CD4-positive, alpha-beta T cell (primary cell): ENCODE measurements around the gene RAB31. TPM values are rescaled to one million over a fixed set of nuclear protein-coding genes. Genes with fewer than 3 reads are reported as not detected.
"Not testable (repeated sequence)": the region's sequence is repeated elsewhere in the genome, so short reads cannot be mapped to it uniquely, and the experiment has no call there.

Source experiments
- ATAC-seq: fragments of 200-7000 bp; cut with Tn5 transposase; one replicate; pipeline ENCODE4 v1.10.0; 2022; ENCODE audit warnings: mild to moderate bottlenecking; ENCODE audit not compliant: poor library complexity
- CTCF ChIA-PET: fragments of 350-600 bp; sonication (Branson Sonifier 250); formaldehyde crosslinking; loops from one replicate; lab custom pipeline; 2021; ENCODE audit warnings: antibody characterized with exemption, inconsistent platforms; lab: Charles Lee
- POLR2A ChIA-PET: fragments of 350-600 bp; sonication (Branson Sonifier 250); formaldehyde crosslinking; loops from one replicate; lab custom pipeline; 2021; ENCODE audit warnings: antibody characterized with exemption, inconsistent platforms; lab: Charles Lee
- DNase-seq, 14 experiments: peaks; one replicate each; pipeline ENCODE4 v3.0.0-alpha.2; 2013 to 2020; ENCODE audit warnings: mixed read lengths in 2 of 14
- H3K27ac ChIP-seq, 2 donors: one replicate each; pipeline versions ENCODE4 v1.5.1 to v1.7.0; 2013; ENCODE audit warnings: low read length in 2 of 2, low read depth in 1 of 2, mild to moderate bottlenecking in 1 of 2
- H3K27me3 ChIP-seq, 2 experiments: 1 replicate in 1 of 2; 2 replicates in 1 of 2; pipeline versions ENCODE4 v1.6.1 to v1.7.0; 2013; ENCODE audit warnings: low read length in 2 of 2, control low read depth in 1 of 2, mild to moderate bottlenecking in 1 of 2, moderate library complexity in 1 of 2; ENCODE audit not compliant: insufficient read depth in 2 of 2, control insufficient read depth in 1 of 2
- H3K36me3 ChIP-seq: one replicate; pipeline ENCODE4 v1.6.1; 2013; ENCODE audit warnings: low read length, control low read depth; ENCODE audit not compliant: insufficient read depth
- H3K4me1 ChIP-seq: one replicate; pipeline ENCODE4 v1.6.1; 2013; ENCODE audit warnings: low read length, control low read depth; ENCODE audit not compliant: insufficient read depth
- H3K4me3 ChIP-seq: one replicate; pipeline ENCODE4 v1.5.1; 2013; ENCODE audit warnings: mild to moderate bottlenecking, low read length, moderate library complexity
- H3K9me3 ChIP-seq, 2 experiments: 1 replicate in 1 of 2; 2 replicates in 1 of 2; pipeline versions ENCODE4 v1.6.1 to v1.7.0; 2013; ENCODE audit warnings: low read length in 2 of 2, mild to moderate bottlenecking in 2 of 2, control low read depth in 1 of 2, moderate library complexity in 1 of 2; ENCODE audit not compliant: control insufficient read depth in 1 of 2, insufficient read depth in 1 of 2
- H3K27ac Mint-ChIP-seq: one replicate; pipeline ENCODE4 v1.8.0; 2020; ENCODE audit warnings: mixed read lengths
- H3K27me3 Mint-ChIP-seq: one replicate; pipeline ENCODE4 v1.8.0; 2021; ENCODE audit warnings: mixed read lengths
- H3K36me3 Mint-ChIP-seq: one replicate; pipeline ENCODE4 v1.8.0; 2021; ENCODE audit warnings: low read depth, mixed read lengths
- H3K4me1 Mint-ChIP-seq: one replicate; pipeline ENCODE4 v1.8.0; 2021; ENCODE audit warnings: low read depth, mixed read lengths
- H3K4me3 Mint-ChIP-seq: one replicate; pipeline ENCODE4 v1.8.0; 2020; ENCODE audit warnings: mild to moderate bottlenecking, mixed read lengths
- H3K9me3 Mint-ChIP-seq: one replicate; pipeline ENCODE4 v1.8.0; 2020; ENCODE audit warnings: mixed read lengths
- CTCF ChIP-seq: fragments of 200-600 bp; IDR thresholded peaks from one replicate; pipeline ENCODE4 v1.8.0; 2022; ENCODE audit warnings: antibody characterized with exemption, mild to moderate bottlenecking
- intact Hi-C, 2 experiments: fragments of 100-400 bp; cut with DNase I in 1 of 2; cut with micrococcal nuclease in 1 of 2; formaldehyde crosslinking; loops; one replicate each; pipeline versions ENCODE4 v1.15.1 to v1.9.0; 2023 to 2025; cut with DNase I, micrococcal nuclease
- total RNA-seq, 174 experiments: library from RNA in 2 of 174; stranded (reverse) in 2 of 174; gene quantifications; one replicate each; pipeline ENCODE4 v1.2.3 and lab custom pipeline; 2021 to 2026

The RAB31 gene
- total RNA-seq, 2 experiments from 2014 or later, result 1.1 to 1.3 TPM

DNA sequence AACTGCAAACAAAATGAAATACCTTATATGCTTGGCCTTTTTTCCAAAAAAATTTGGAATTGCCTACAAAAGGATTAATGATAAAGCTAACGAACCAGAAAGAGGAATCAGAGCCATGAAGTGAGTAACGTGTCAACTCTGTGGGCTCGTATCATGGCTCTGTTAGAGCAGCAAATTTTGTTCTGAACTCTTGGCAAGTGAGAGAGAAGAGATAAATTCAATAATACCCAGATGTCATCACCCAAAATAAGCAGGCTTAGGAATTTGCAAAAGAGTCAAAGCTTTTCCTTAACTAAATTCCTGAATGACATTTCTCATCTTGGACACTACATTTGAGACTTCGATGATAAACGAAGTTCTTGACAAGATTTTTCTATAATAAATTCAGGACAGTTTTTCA is 182.1 kb downstream of the RAB31 start:
- no peaks in the 10 kb centered on the region for H3K27me3 ChIP-seq
- Mint-ChIP-seq H3K4me3 (no peak overlapping the region), H3K9me3 (no peaks in the 10 kb centered on the region), H3K36me3 (no peaks in the 10 kb centered on the region), H3K27ac (no peak overlapping the region), H3K4me1 (no peaks in the 10 kb centered on the region), H3K27me3 (no peaks in the 10 kb centered on the region)
- DNase-seq (no peak), ATAC-seq (no peak)
- H3K4me1 ChIP-seq, result no peaks in the 10 kb centered on the region
- intact Hi-C loops, result no loop called here
- POLR2A ChIA-PET, result no interaction called here
- TF ChIP-seq CTCF, result no peak
- no peaks in the 10 kb centered on the region for H3K36me3 ChIP-seq
- CTCF ChIA-PET, result no interaction called here
- H3K4me3 ChIP-seq, result no peak overlapping the region
- H3K27ac ChIP-seq, result no peak overlapping the region
- no peaks in the 10 kb centered on the region for H3K9me3 ChIP-seq

DNA sequence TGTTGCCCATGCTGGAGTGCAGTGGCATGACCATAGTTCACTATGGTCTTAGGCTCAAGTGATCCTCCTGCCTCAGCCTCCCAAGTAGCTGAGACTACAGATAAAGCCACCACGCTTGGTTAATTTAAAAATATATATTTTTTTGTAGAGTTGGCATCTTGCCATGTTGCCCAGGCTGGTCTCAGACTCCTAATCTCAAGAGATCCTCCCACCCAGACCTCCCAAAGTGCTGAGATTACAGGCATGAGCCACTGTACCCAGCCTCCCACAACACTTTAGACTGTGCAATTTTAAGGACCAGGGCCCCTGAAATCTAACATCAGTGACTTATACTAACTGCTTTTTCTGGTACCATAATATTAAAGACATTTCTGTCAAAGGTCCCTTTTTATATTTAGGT is 182.9 kb downstream of the RAB31 start:
- Mint-ChIP-seq H3K27me3 (no peaks in the 10 kb centered on the region), H3K4me3 (no peak overlapping the region), H3K9me3 (no peaks in the 10 kb centered on the region), H3K27ac (no peak overlapping the region), H3K36me3 (no peaks in the 10 kb centered on the region), H3K4me1 (no peaks in the 10 kb centered on the region)
- Histone ChIP-seq H3K36me3 (no peaks in the 10 kb centered on the region), H3K4me1 (no peaks in the 10 kb centered on the region), H3K4me3 (no peak overlapping the region), H3K27ac (no peak overlapping the region), H3K27me3 (no peaks in the 10 kb centered on the region), H3K9me3 (no peaks in the 10 kb centered on the region)
- no peak for TF ChIP-seq CTCF
- ChIA-PET CTCF (no interaction called here), POLR2A (no interaction called here)
- ATAC-seq (no peak), DNase-seq (no peak)
- intact Hi-C loops, result no loop called here

GRCh38 chr18:9891515-9891914 is 183.4 kb downstream of the RAB31 start:
- H3K27me3 Mint-ChIP-seq, DNase-seq, H3K36me3 ChIP-seq, H3K27me3 ChIP-seq, H3K27ac ChIP-seq, ATAC-seq, H3K9me3 Mint-ChIP-seq, H3K4me3 Mint-ChIP-seq, H3K9me3 ChIP-seq, H3K27ac Mint-ChIP-seq, intact Hi-C loops, H3K4me1 Mint-ChIP-seq, POLR2A ChIA-PET, H3K4me3 ChIP-seq, H3K36me3 Mint-ChIP-seq, H3K4me1 ChIP-seq, CTCF ChIA-PET: not testable (repeated sequence)

DNA sequence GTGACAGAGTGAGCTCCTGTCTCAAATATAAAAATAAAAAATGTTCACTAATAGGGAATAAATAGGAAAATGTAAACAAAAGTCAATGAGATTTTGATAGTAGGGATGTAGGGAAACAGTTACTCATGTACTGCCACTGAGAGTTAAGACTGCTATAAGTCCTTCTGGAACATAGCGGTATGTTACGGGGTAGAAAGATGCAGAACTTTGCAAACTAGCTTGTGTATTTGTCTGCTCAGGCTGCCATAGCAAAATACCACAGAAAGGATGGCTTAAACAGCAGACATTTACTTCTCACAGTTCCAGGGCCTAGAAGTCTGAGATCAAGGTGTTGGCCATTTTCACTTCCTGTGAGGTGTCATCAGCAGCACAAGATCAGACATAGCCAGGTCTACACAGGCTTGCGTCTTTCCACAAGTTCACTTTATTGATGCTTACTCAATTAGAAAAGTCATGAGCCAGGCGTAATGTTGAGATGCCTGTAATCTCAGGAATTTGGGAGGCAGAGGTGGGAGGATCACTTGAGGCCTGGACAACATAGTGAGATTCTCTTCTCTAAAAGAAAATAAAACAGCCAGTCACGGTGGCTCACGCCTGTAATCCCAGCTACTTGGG is 186.5 kb downstream of the RAB31 start:
- ATAC-seq, result no peak
- Histone ChIP-seq H3K27ac (no peak overlapping the region), H3K4me3 (no peak overlapping the region), H3K27me3 (no peaks in the 10 kb centered on the region), H3K4me1 (no peaks in the 10 kb centered on the region), H3K36me3 (no peaks in the 10 kb centered on the region), H3K9me3 (no peaks in the 10 kb centered on the region)
- H3K27me3 Mint-ChIP-seq, result no peaks in the 10 kb centered on the region
- no peak overlapping the region for H3K27ac Mint-ChIP-seq
- H3K9me3 Mint-ChIP-seq, result no peaks in the 10 kb centered on the region
- H3K36me3 Mint-ChIP-seq, result no peaks in the 10 kb centered on the region
- H3K4me3 Mint-ChIP-seq, result no peak overlapping the region
- intact Hi-C loops, result no loop called here
- CTCF ChIA-PET, result no interaction called here
- TF ChIP-seq CTCF, result no peak
- no peak for DNase-seq
- POLR2A ChIA-PET, result no interaction called here
- no peaks in the 10 kb centered on the region for H3K4me1 Mint-ChIP-seq
